Tibial nerve (tissue), 4 donors: ENCODE results near the gene NRXN3. TPM values are rescaled to one million over a fixed set of nuclear protein-coding genes. Genes with fewer than 3 reads are reported as not detected.

Experiments
- DNase-seq, 2 donors: peaks; one replicate each; pipeline ENCODE4 v3.0.0-alpha.2; 2019; ENCODE audit warnings: low spot score in 2 of 2
- H3K27ac ChIP-seq, 4 donors: fragments of 200-600 bp; sonication (generic) in 3 of 4; one replicate each; pipeline ENCODE4 v1.5.1; 2017 to 2019; ENCODE audit warnings: mild to moderate bottlenecking in 1 of 4
- H3K27me3 ChIP-seq, 2 donors: fragments of 200-600 bp; sonication (generic) in 1 of 2; one replicate each; pipeline versions ENCODE4 v1.5.1 to v1.6.0; 2017 to 2019
- H3K36me3 ChIP-seq, 3 donors: fragments of 200-600 bp; sonication (generic); one replicate each; pipeline ENCODE4 v1.5.1; 2018 to 2019
- H3K4me1 ChIP-seq, 4 donors: fragments of 200-600 bp; sonication (generic) in 3 of 4; one replicate each; pipeline ENCODE4 v1.5.1; 2017 to 2019
- H3K4me3 ChIP-seq, 4 donors: fragments of 200-600 bp; sonication (generic) in 3 of 4; one replicate each; pipeline ENCODE4 v1.5.1; 2017 to 2019; ENCODE audit warnings: mild to moderate bottlenecking in 1 of 4, moderate library complexity in 1 of 4
- H3K9me3 ChIP-seq, 4 donors: fragments of 200-600 bp; sonication (generic) in 3 of 4; one replicate each; pipeline ENCODE4 v1.5.1; 2017 to 2019
- CTCF ChIP-seq, 5 experiments: fragments of 200-600 bp in 3 of 5; fragments of 450-650 bp in 2 of 5; sonication (generic) in 3 of 5; IDR thresholded peaks; one replicate each; pipeline ENCODE4 v1.5.1; 2016 to 2019; ENCODE audit warnings: antibody characterized with exemption in 5 of 5, mild to moderate bottlenecking in 3 of 5, moderate library complexity in 2 of 5
- EP300 ChIP-seq, 2 donors: sonication (generic); formaldehyde crosslinking; IDR thresholded peaks; one replicate each; pipeline ENCODE4 v1.6.1; 2017; ENCODE audit warnings: antibody characterized with exemption in 2 of 2, mild to moderate bottlenecking in 1 of 2
- POLR2A ChIP-seq, 2 donors: fragments of 450-650 bp; IDR thresholded peaks; one replicate each; pipeline ENCODE4 v1.6.1; 2017; ENCODE audit warnings: antibody characterized with exemption in 2 of 2, mild to moderate bottlenecking in 2 of 2, moderate library complexity in 2 of 2
- WGBS, 2 donors: methylation state at CpG; one replicate each; pipeline ENCODE4 v1.1.5; 2018; 5-methylcytosine and 5-hydroxymethylcytosine counted together
- total RNA-seq, 4 donors: library from RNA; depleted of rRNA; stranded (reverse); fragments of >200 nt; gene quantifications; one replicate each; pipeline ENCODE4 v1.1.0, GENCODE V29; 2016

Gene NRXN3
- total RNA-seq, 4 donors from 2014 or later: 16.7 to 52.2 (median 19.7) TPM

GRCh38 chr14:79056879-79057278 lies 886.7 kb downstream of the NRXN3 start:
- TF ChIP-seq EP300 (IDR thresholded peaks at IDR 0.05): no peak
- no peak for TF ChIP-seq CTCF (IDR thresholded peaks at IDR 0.05)
- no peak for TF ChIP-seq POLR2A (IDR thresholded peaks at IDR 0.05)
- no peak overlapping the region for H3K4me3 ChIP-seq
- no peaks in the 10 kb centered on the region for H3K27me3 ChIP-seq
- no peaks in the 10 kb centered on the region for H3K36me3 ChIP-seq
- no peaks in the 10 kb centered on the region for H3K4me1 ChIP-seq
- 87 to 93% methylated on average over 1 of the region's 1 CpG for WGBS, 2 donors
- DNase-seq: no peak
- H3K27ac ChIP-seq: no peak overlapping the region
- no peaks in the 10 kb centered on the region for H3K9me3 ChIP-seq

- Histone ChIP-seq H3K36me3 (no peaks in the 10 kb centered on the region), H3K9me3 (no peaks in the 10 kb centered on the region), H3K4me3 (no peak overlapping the region), H3K4me1 (no peaks in the 10 kb centered on the region), H3K27ac (no peak overlapping the region), H3K27me3 (no peaks in the 10 kb centered on the region)
- DNase-seq: no peak
- WGBS, 2 donors: 85 to 91% methylated on average over 2 of the region's 2 CpGs
- TF ChIP-seq CTCF (IDR thresholded peaks at IDR 0.05) (no peak), POLR2A (IDR thresholded peaks at IDR 0.05) (no peak), EP300 (IDR thresholded peaks at IDR 0.05) (no peak)
Observed at GRCh38 chr14:79057333-79057732, 887.2 kb downstream of the NRXN3 start.

GRCh38 chr14:79062226-79062625 lies 892.1 kb downstream of the NRXN3 start:
- no peaks in the 10 kb centered on the region for H3K27me3 ChIP-seq
- H3K9me3 ChIP-seq: peaks cover 0 to 4% (median 0%) of the 10 kb centered on the region in 4 donors
- H3K36me3 ChIP-seq: no peaks in the 10 kb centered on the region
- no peak for DNase-seq
- no peak overlapping the region for H3K4me3 ChIP-seq
- WGBS, 2 donors: 57 to 60% methylated on average over 3 of the region's 3 CpGs
- no peak for TF ChIP-seq POLR2A (IDR thresholded peaks at IDR 0.05)
- TF ChIP-seq CTCF (IDR thresholded peaks at IDR 0.05): no peak
- no peaks in the 10 kb centered on the region for H3K4me1 ChIP-seq
- H3K27ac ChIP-seq: no peak overlapping the region

- Histone ChIP-seq H3K27ac (no peak overlapping the region), H3K9me3 (peaks cover 0 to 4% (median 0%) of the 10 kb centered on the region in 4 donors), H3K36me3 (no peaks in the 10 kb centered on the region), H3K27me3 (no peaks in the 10 kb centered on the region), H3K4me3 (no peak overlapping the region), H3K4me1 (no peaks in the 10 kb centered on the region)
- 65 to 67% methylated on average over 2 of the region's 2 CpGs for WGBS, 2 donors
- DNase-seq: no peak
- TF ChIP-seq EP300 (IDR thresholded peaks at IDR 0.05) (peak in 1 of 2 donors; percentile 18), CTCF (IDR thresholded peaks at IDR 0.05) (no peak)
Observed at GRCh38 chr14:79064214-79064613, 894.0 kb downstream of the NRXN3 start.

- Histone ChIP-seq H3K27ac (no peak overlapping the region), H3K4me1 (no peaks in the 10 kb centered on the region), H3K36me3 (no peaks in the 10 kb centered on the region), H3K9me3 (no peaks in the 10 kb centered on the region), H3K27me3 (no peaks in the 10 kb centered on the region), H3K4me3 (no peak overlapping the region)
- TF ChIP-seq EP300 (IDR thresholded peaks at IDR 0.05): no peak
- no peak for TF ChIP-seq POLR2A (IDR thresholded peaks at IDR 0.05)
- TF ChIP-seq CTCF (IDR thresholded peaks at IDR 0.05): no peak
- no peak for DNase-seq
- WGBS, 2 donors: 50% methylated on average over 2 of the region's 2 CpGs
Observed at GRCh38 chr14:79074510-79074909, 904.3 kb downstream of the NRXN3 start.
